Stimulated activated CD4-positive, alpha-beta T cell treated with anti-CD3 and anti-CD28 coated beads, Interleukin-2, amount 100 ng/mL, for 4 hours (primary cell): ENCODE results near the gene CCSER1.

Experiments used
- DNase-seq: peaks from one replicate; pipeline ENCODE4 v3.0.0-alpha.2; 2020; ENCODE audit warnings: low read depth

CCSER1 gene

GRCh38 chr4:90127223-90127705 lies at the start of gene CCSER1:
CCSER1 (plus strand) TSS chr4:90127394.
- peak; percentile 28 for DNase-seq

DNA sequence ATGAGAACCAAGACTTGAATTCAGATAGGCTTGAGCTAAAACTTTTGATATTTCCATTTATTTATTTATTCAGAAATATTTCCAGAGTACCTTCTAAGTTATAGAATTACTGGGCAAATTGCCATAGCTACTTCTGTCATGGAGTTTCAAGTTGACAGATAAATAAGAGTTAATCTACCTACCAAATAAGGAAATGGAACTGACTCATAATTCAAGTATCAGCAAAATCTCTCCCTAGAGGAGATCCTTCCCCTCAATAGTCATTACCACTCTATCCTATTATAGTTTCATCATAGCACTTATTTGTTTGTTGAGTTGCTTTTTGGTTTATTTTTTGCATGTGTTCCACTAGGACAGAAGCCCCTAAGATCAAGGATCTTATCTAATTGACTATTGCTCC lies 48.8 kb upstream of the CCSER1 start:
- no peak for DNase-seq

- DNase-seq = no peak
Measured at GRCh38 chr4:90080116-90080515, 47.1 kb upstream of the CCSER1 start.

DNA sequence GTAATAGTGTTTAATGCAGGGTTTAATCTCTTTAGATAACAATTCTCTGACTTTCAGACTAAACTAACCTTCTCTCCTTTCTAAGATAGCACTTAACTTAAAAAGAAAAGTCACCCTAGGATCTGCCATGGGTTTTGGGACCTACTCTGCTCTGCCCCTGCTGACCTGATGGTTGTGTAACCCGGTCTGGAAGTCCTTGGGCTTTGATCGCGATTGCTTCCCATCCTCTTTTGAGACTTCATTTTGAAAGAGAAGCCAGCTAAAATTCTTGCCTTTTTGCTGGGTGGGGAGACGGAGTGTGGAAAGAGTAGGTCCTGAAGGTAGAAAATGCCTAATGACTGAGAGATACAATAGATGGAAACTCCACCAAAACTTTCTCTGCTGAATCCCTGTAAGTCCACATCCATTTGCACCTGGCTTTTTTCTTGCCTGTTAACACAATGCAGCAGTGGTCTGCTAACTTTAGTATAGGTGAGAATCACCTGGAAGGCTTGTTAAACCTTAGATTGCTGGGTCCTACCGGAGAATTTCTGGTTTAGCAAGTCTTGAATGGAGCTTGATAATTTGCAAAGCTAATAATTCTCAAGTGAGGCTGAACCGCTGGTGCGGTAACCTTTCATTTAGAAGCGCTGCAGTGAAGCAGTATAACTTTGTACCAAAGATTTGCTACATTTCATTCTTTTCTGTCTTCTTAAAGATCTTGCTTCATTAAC lies 45.6 kb upstream of the CCSER1 start:
- no peak for DNase-seq

DNA sequence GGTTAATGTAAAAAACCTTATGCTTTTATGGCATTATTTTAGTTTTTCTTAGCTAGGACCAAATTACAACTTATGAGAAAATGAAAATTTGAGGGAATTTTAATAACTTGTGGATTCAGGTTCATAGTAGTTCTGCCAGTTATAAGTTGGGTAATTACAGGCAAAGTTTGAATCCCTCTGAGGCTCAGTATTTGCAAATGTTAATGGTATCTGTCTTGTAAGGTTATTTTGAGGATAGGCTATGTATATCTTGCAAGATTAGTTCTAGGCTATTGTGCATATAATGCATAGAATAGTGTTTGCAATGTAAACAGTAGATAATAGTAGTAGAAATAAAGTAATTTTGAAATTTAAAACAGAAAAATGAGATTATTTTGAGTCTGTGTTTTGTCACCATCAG lies 44.7 kb upstream of the CCSER1 start:
- no peak for DNase-seq

GRCh38 chr4:90084277-90084966 lies 42.8 kb upstream of the CCSER1 start:
- no peak for DNase-seq

GRCh38 chr4:90084967-90085295 lies 42.3 kb upstream of the CCSER1 start:
- no peak for DNase-seq

- DNase-seq = no peak
Measured at GRCh38 chr4:90093526-90093925, 33.7 kb upstream of the CCSER1 start.

GRCh38 chr4:90095000-90095399 lies 32.2 kb upstream of the CCSER1 start:
- no peak for DNase-seq

- DNase-seq = no peak
Measured at GRCh38 chr4:90099812-90100211, 27.4 kb upstream of the CCSER1 start.

DNA sequence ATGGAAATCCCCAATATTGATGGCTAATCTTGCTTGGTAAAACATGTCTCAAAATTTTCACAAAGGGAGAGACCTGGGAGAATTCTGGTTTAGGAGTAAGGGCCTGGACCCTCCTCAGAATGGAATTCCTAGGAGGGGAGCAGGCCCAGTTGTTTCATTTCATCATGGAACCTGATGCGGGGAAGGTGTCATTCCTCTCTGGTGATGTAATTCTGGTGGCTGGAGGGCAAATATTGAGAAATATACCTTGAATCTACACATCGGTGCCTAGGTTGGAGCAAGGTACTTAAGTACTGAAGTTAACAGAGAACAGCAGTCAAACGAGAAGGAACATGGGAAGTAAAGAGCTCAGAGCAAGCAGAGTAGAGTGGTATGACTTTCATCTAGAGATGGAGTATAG lies 23.2 kb upstream of the CCSER1 start:
- DNase-seq = no peak

DNA sequence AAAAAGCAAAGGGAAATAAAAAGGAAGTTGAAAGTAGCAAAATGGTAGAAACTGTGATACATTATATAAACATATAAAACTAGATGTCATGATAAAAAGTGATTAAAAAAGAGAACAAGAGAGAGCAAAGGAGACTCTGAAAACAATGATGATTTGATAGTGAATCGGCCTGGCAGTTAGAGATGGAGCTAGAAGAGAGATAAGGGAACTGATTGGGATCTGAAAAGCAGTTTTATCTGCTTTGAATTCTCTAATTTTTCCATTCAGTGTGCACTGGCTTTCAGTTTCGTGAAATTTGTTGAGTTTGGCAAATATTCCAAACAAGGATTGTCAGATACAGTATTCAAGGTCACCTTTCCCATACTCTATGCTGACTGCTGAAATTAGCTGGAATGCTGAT lies 21.9 kb upstream of the CCSER1 start:
- DNase-seq = no peak

DNA sequence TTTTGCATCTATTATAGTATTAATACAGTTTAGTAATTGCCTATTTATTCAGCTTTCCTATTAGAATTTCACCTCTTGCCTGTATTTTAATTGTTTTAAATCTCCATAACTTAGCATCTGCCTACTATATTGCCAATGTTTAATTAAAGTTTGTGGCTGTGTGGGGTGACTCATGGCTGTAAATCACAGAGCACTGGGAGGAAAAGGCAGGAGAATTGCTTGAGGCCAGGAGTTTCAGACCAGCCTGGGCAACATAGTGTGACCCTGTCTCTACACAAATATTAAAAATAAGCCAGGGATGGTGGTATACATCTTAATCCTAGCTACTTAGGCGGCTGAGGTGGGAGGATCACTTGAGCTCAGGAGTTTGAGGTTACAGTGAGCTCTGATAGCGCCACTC lies 14.5 kb upstream of the CCSER1 start:
- DNase-seq = no peak

- no peak for DNase-seq
Measured at GRCh38 chr4:90113881-90114457, 13.2 kb upstream of the CCSER1 start.

GRCh38 chr4:90118527-90119195 lies 8.5 kb upstream of the CCSER1 start:
- no peak for DNase-seq

DNA sequence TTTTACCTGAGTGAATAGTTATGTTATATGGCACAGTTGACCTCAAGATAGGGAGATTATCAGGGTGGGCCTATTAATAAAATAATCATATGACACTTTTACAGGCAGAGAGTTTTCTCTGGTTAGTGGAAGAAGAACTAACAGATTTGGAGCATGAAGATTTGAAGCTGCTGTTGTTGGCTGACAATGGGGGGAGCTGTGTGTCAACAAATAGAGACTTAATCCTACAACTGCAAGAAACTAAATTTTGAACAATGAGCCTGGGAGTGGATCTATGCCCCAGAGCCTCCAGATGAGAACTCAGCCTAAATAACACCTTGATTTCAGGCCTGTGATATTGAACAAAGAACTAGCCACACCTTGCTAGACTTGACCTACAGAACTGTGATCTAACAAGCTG lies 7.2 kb upstream of the CCSER1 start:
- DNase-seq = no peak

GRCh38 chr4:90120815-90121214 lies 6.4 kb upstream of the CCSER1 start:
- no peak for DNase-seq

GRCh38 chr4:90121676-90122354 lies 5.4 kb upstream of the CCSER1 start:
- no peak for DNase-seq

- no peak for DNase-seq
Measured at GRCh38 chr4:90122355-90122748, 4.8 kb upstream of the CCSER1 start.

DNA sequence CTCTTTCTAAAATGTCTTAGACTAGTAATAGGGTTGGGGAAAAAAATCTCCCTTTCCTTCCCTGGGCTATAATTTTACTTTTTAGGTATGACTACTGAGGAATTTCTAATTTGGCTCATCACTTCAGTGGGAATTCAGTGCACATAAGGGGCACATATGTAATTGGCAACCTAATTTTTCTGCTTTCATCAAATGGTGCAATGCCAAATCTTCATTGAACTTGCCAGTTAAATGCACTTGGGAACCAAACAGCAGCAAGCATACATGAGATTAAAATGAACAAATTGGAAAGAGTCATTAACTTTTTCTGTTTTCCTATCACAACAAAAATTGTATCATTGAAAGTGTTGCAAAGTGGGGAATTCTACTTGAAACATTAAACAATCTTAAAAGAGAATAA lies 2.9 kb upstream of the CCSER1 start:
- no peak for DNase-seq

GRCh38 chr4:90126805-90127204 lies 389 bp upstream of the CCSER1 start:
- DNase-seq = no peak

- no peak for DNase-seq
Measured at GRCh38 chr4:90127706-90128345, 632 bp downstream of the CCSER1 start.
